ELR (cell line): ENCODE measurements around the gene KCNH1.

Source experiments
- DNase-seq: peaks from one replicate; pipeline ENCODE4 v3.0.0-alpha.2; 2015; ENCODE audit warnings: low read depth

Gene KCNH1

DNA sequence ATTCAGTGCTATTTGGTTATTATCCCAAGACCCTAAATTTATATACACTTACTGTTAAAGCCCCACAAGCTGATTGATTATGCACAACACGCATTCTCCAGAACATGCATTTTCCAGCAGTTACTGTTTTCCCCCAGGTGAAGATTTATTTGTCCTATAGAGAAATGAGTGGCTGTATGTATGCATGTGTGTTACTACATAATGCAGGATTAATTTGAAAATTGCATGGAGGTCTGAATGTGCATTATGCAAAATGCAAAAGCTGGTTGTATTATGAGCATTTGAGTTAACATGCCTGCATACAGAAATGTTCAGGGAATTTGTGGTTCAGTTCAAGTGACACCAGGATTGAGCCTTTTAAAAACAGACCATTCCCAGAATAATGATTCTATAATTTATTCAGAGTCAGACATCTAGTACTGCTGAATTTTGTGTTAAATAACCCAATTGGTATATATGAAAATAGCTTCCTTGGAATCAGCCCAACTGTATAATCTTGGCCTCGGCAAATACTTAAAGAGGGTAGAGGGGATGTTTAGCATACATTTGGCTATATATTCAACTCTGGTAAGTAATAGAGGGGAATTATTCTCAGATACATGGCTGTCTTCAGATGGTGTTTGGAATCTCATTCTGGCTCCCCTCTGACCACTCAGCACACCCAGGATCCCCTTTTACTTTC, 485.2 kb downstream of the KCNH1 start:
- no peak for DNase-seq

DNA sequence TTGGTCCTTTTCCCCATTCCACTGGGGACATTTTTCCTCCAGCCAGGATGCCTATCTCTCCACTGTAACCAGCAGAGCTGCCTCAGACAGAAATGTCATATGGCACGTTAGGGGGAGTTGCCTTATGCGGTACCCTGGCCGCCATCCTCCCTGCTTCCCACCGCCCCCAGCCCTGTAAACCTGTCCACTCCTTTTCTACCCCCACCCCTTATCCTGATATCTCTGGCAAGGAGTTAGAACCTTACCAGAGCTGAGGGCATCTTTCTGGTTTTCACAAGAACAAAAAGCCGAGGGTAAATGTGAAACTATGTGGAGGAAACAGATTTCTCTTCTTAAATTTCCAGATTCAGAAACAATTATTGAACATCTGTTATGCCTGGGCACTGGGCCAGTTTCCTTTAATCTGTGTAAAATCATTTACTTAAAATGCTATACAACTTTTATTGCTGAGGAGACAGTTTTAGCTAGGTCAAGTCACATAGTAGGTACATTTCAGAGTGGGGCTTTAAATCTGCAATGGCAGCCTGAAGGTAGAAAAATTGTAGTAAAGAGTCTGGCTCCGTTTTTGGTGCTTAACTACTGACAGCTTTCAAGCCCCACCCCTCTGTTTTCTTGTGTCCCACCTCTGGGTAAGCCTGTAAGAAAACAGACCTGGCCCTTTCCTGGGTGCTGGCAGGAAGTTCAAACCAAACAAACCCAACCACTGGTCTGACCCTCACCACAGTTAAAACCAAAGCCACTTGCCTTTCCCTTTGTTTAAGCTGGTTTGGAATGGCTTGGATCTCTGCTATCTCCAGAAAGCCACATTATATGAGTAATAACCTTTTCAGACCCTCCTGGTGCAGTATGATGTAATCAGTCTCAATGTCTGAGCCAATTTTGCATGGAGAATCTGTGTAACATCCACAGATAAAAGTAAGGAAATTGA, 486.3 kb downstream of the KCNH1 start:
- DNase-seq: peak; percentile 27

- DNase-seq: no peak
Measured at GRCh38 chr1:210646258-210646616, 487.7 kb downstream of the KCNH1 start.

DNA sequence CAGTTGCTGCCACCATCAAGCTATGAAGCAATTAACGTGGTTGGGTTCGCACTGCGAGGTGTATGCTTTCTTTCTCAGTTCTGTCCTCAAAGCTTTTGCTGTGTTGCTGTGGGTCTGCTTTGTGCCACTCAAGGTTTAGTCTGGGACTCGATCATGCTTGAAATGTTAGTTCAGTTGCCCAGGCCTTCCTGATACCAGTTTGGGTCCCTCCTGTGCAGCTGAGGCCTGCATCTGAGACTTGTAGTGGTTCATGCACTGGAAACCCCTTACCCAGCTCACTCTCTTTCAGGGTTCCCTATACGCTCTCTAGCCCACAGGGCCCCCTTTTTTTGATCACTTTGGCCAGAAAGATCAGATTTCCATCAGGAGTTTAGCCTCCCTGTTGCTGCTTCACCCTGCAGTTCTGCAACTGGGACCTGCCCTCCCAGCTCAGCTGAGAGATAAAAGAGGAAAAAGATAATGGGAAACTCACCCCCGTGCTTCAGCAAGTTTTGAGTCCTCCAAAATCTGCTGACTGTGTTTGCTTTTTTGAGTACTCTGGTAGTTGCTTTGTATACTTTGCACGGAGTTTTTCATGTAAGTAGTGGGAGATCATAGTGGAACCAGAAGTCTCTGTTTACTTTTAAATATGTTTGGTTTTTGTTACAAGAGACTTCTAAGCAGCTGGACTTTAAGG, 488.2 kb downstream of the KCNH1 start:
- DNase-seq: no peak

DNA sequence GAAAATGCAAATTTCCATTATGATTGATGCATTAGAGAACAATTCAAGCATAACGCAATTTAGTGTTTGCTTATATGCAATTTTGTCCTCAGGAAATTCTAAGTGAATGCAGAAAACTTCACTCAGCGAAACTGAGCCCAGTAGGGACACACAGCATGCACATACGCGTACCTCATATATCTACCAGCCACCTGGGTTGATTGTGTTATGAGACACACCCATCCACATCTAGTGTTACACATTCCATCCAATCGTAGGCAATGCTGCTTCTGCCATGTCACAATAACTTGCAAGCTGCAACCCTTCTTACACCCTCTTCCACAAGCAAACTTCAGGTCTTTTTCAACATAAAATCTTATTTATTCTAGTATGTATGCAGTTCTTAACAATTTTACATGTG, 492.4 kb downstream of the KCNH1 start:
- DNase-seq: no peak

DNA sequence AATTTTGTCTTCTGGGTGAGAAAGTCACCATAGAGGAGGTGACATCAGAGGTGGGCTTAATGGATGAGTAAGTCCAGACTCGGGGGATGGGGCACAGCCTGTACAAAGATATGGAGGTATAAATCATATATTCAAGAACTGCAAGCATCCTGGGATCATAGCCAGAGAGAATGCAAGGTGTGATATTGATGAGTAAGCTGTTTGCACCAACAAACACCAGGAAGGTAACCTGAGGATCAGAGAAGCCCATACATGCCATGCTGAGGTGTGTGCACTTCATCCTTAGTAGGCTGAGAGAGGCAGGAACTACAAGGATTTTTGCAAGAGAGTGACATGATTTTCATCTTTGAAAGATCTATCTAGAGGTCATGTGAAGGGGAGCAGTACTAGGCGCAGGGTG, 498.8 kb downstream of the KCNH1 start:
- DNase-seq: no peak

GRCh38 chr1:210633636-210634035, 500.3 kb downstream of the KCNH1 start:
- no peak for DNase-seq

GRCh38 chr1:210633140-210633539, 500.8 kb downstream of the KCNH1 start:
- no peak for DNase-seq

- no peak for DNase-seq
Measured at GRCh38 chr1:210631399-210631798, 502.5 kb downstream of the KCNH1 start.

- DNase-seq: no peak
Measured at GRCh38 chr1:210629276-210629675, 504.7 kb downstream of the KCNH1 start.

- DNase-seq: no peak
Measured at GRCh38 chr1:210627755-210628154, 506.2 kb downstream of the KCNH1 start.
